ENCODE results near the gene RGS14. TPM values are rescaled to one million over a fixed set of nuclear protein-coding genes. Genes with fewer than 3 reads are reported as not detected.

RGS14 gene
- total RNA-seq, 1 experiment from 2014 or later = 9.4 TPM

DNA sequence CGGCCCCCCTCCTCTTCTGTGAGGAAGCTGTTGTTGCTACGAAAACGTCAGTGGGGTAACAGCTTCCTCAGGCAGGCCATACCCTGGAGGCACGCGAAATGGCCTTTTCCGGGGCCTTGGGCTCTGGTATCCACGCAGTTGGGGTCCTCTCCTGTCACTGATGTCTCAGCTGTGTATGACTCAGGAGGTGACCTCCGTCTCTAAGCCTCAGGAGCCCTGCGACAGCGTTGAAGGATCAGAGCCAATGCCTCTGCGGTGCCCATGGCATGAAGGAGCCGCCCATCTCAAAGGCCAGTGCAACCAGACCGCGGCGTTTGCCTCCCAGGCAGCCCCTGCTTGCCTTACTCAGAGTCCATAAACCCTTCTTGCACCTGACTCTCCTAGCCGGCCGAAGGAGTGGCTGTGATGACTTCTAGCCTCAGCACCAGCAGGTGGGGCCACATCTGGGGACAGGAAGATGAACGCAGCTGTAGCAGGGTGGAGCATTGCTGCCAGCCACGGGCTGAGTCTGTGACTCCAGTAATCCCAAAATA lies 45.0 kb upstream of the RGS14 start:
- H2AFZ ChIP-seq (ENCODE audit: low read depth, low read length, poor library complexity, severe bottlenecking) = no peak overlapping the region
- H3K4me3 ChIP-seq (replicated peaks in 1 of 2; ENCODE audit: low read depth in 1 of 2, low read length in 2 of 2) = peak overlapping the region; percentile 44 to 87
- peak overlapping the region; percentile 87 for H3K9ac ChIP-seq (ENCODE audit: low read length)
- POLR2A ChIA-PET = interaction anchor here (0.6 to 1.0 kb wide), 3 partner anchors 55 to 185 kb away, joined by 3 to 8 read pairs (median 5); partner anchors contain the start of genes GRK6 and PDLIM7
- peaks cover 18 to 45% of the 10 kb centered on the region in 2 experiments for H3K4me1 ChIP-seq (ENCODE audit: control insufficient read depth in 1 of 2, insufficient read depth in 2 of 2, low read length in 2 of 2)
- CTCF ChIA-PET = interaction anchor here (0.7 to 1.5 kb wide), 4 partner anchors 56 to 182 kb away, joined by 3 to 7 read pairs (median 4); no protein-coding TSS in a partner anchor
- no peaks in the 10 kb centered on the region for H3K27me3 ChIP-seq (ENCODE audit: insufficient read depth, low read length)
- H3K4me2 ChIP-seq (ENCODE audit: low read length) = peak overlapping the region; percentile 79
- intact Hi-C loops (cut with micrococcal nuclease) = loop anchor here (5.0 kb wide), 1 partner anchor 185 kb away; the partner anchor contains the start of gene PDLIM7
- H3K79me2 ChIP-seq (ENCODE audit: insufficient read depth, low read length) = no peaks in the 10 kb centered on the region
- RAD21 ChIA-PET (ENCODE audit: low non-redundant PET in 1 of 2, low total read pairs in 2 of 2, uncharacterized antibody in 2 of 2, unreplicated experiment in 2 of 2) = interaction anchor here in 1 of 2 experiments (1.0 kb wide), 1 partner anchor 199 kb away, joined by 5 read pairs; no protein-coding TSS in a partner anchor
- peak; percentile 44 for ATAC-seq
- TSS peak; percentile 79 for BruUV-seq (replicated peaks)
- no peaks in the 10 kb centered on the region for H4K20me1 ChIP-seq (ENCODE audit: insufficient read depth)
- no peaks in the 10 kb centered on the region for H3K9me3 ChIP-seq (ENCODE audit: control insufficient read depth in 1 of 2, insufficient read depth in 1 of 2, low read depth in 1 of 2, low read length in 2 of 2)
- no peaks in the 10 kb centered on the region for H3K9me2 ChIP-seq (ENCODE audit: insufficient read depth)
- peak; percentile 51 for DNase-seq (ENCODE audit: low read depth, low spot score)
- peak overlapping the region; percentile 82 for H3K27ac ChIP-seq (ENCODE audit: low read depth, low read length)
- H3K36me3 ChIP-seq (ENCODE audit: control insufficient read depth in 1 of 2, insufficient read depth in 2 of 2, low read length in 2 of 2) = no peaks in the 10 kb centered on the region
- TF ChIP-seq, protein P1, sequence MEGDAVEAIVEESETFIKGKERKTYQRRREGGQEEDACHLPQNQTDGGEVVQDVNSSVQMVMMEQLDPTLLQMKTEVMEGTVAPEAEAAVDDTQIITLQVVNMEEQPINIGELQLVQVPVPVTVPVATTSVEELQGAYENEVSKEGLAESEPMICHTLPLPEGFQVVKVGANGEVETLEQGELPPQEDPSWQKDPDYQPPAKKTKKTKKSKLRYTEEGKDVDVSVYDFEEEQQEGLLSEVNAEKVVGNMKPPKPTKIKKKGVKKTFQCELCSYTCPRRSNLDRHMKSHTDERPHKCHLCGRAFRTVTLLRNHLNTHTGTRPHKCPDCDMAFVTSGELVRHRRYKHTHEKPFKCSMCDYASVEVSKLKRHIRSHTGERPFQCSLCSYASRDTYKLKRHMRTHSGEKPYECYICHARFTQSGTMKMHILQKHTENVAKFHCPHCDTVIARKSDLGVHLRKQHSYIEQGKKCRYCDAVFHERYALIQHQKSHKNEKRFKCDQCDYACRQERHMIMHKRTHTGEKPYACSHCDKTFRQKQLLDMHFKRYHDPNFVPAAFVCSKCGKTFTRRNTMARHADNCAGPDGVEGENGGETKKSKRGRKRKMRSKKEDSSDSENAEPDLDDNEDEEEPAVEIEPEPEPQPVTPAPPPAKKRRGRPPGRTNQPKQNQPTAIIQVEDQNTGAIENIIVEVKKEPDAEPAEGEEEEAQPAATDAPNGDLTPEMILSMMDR (IDR thresholded peaks at IDR 0.05 in 2 of 3, conservative IDR thresholded peaks at IDR 0.05 in 1 of 3; ENCODE audit: borderline replicate concordance in 1 of 3, insufficient read depth in 1 of 3, low read depth in 2 of 3, low read length in 2 of 3) = peak in 1 of 3 experiments; percentile 27; a peak in 2 of 6 replicates
- no peak for TF ChIP-seq RAD21 (IDR thresholded peaks at IDR 0.05; ENCODE audit: low read depth)

DNA sequence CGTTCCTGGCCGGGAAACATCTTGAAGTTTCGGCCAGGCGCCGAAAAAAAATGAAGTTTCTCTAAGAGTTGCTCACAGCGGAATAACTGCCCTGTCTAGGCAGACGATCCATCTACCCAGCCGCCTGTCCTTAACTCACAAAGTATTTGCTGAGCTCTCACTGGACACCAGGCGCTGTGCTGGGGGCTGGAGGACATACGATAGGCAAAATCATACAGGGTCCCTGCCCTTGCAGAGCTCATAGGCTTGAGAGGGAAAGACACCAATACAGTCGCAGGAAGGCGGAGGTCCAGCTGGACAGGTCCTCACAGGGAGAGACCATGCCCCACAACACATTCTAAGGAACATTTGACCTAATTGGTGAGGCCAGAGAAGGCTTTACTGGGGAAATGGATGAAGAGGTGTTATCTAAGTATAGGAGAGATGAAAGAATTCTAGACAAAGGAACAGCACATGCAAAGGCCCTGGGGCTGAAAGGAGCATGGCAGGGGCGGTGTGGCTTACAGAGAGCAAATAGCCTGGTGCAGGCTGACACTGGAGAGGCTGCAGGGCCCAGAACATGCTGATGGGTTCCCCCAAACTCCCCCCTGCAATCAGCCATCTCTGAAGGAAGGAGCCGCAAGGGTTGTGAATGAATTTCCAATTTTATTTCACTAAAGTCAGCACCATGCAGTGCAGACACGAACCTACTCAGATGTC lies 44.0 kb upstream of the RGS14 start:
- POLR2A ChIA-PET = no interaction called here
- Histone ChIP-seq H3K4me3 (replicated peaks in 1 of 2; ENCODE audit: low read depth in 1 of 2, low read length in 2 of 2) (no peak overlapping the region; a peak in 1 of 4 replicates), H3K9ac (ENCODE audit: low read length) (peak overlapping the region; percentile 87), H4K20me1 (ENCODE audit: insufficient read depth) (no peaks in the 10 kb centered on the region), H3K9me3 (ENCODE audit: control insufficient read depth in 1 of 2, insufficient read depth in 1 of 2, low read depth in 1 of 2, low read length in 2 of 2) (no peaks in the 10 kb centered on the region), H3K79me2 (ENCODE audit: insufficient read depth, low read length) (no peaks in the 10 kb centered on the region), H3K9me2 (ENCODE audit: insufficient read depth) (no peaks in the 10 kb centered on the region), H3K27ac (ENCODE audit: low read depth, low read length) (peak overlapping the region; percentile 82; the same call in 1 of the 2 replicates), H2AFZ (ENCODE audit: low read depth, low read length, poor library complexity, severe bottlenecking) (no peak overlapping the region), H3K4me1 (ENCODE audit: control insufficient read depth in 1 of 2, insufficient read depth in 2 of 2, low read length in 2 of 2) (peaks cover 18 to 52% of the 10 kb centered on the region in 2 experiments), H3K27me3 (ENCODE audit: insufficient read depth, low read length) (no peaks in the 10 kb centered on the region), H3K36me3 (ENCODE audit: control insufficient read depth in 1 of 2, insufficient read depth in 2 of 2, low read length in 2 of 2) (no peaks in the 10 kb centered on the region), H3K4me2 (ENCODE audit: low read length) (peak overlapping the region; percentile 79)
- no peak for TF ChIP-seq RAD21 (IDR thresholded peaks at IDR 0.05; ENCODE audit: low read depth)
- TF ChIP-seq POLR2AphosphoS5 (IDR thresholded peaks at IDR 0.05; ENCODE audit: low read depth, low read length) = no peak
- TF ChIP-seq FOSL1 (IDR thresholded peaks at IDR 0.05; ENCODE audit: low read depth) = no peak
- no peak for TF ChIP-seq SIN3A (IDR thresholded peaks at IDR 0.05; ENCODE audit: low read depth)
- TF ChIP-seq POLR2A (IDR thresholded peaks at IDR 0.05; ENCODE audit: borderline replicate concordance, extremely low read depth, insufficient read depth, insufficient read length) = no peak
- no peak for TF ChIP-seq ZNF274 (IDR thresholded peaks at IDR 0.05; ENCODE audit: low read depth, low read length)
- no peak for TF ChIP-seq YY1 (IDR thresholded peaks at IDR 0.05; ENCODE audit: extremely low read depth, insufficient replicate concordance, low read depth, low read length)
- no peak for ATAC-seq
- BruUV-seq (replicated peaks) = no TSS peak
- no peak for DNase-seq (ENCODE audit: low read depth, low spot score)
- RAD21 ChIA-PET (ENCODE audit: low non-redundant PET in 1 of 2, low total read pairs in 2 of 2, uncharacterized antibody in 2 of 2, unreplicated experiment in 2 of 2) = no interaction called here
- CTCF ChIA-PET = no interaction called here
- intact Hi-C loops (cut with micrococcal nuclease) = loop anchor here (5.0 kb wide), 1 partner anchor 184 kb away; the partner anchor contains the start of gene PDLIM7

Measured in HCT116 (cell line).